ENCODE measurements around the gene DSCAM.

Gene DSCAM

DNA sequence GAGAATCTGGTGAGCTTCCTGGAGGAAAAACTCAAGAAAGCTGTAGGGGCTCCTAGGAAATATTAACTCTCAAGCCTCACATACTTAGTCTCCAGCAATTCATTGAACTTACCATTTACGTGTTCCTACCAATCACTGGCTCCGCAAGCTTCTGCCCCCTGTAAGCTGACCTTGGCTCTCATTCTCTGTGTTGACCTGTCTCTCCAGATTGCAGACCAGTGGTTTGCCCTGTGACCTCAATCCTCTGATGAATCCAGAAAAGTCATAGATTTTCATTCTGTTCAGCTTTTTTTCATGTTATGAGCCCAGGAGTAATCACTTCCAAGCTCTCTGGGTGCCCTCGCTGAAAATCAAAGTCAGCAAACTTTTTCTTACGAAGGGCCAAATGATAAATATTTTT, 241.9 kb downstream of the DSCAM start:
- Mint-ChIP-seq H3K27ac (no peak overlapping the region), H3K4me1 (ENCODE audit: low read depth) (no peaks in the 10 kb centered on the region), H3K27me3 (ENCODE audit: low read depth) (no peaks in the 10 kb centered on the region), H3K9me3 (peaks cover 34% of the 10 kb centered on the region), H3K4me3 (no peak overlapping the region), H3K36me3 (ENCODE audit: low read depth) (no peaks in the 10 kb centered on the region)
- no peak for DNase-seq (ENCODE audit: low spot score)

DNA sequence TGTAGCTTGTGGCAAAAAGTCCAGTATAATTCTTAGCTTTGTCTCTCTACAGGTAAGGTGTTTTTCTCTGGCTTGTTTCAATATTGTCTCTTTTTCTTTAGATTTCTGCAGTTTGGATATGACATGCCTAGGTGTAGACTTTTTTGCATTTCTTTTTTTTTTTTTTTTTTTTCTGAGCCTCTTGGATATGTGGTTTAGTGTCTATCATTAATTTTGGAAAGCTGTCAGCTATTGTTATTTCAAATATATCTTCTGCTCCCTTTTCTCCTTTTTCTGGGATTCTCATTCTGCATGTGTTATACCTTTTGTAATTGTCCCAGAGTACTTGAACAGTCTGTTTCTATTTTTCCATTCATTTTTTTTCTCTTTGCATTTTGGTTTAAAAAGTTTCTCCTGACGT, 243.2 kb downstream of the DSCAM start:
- Mint-ChIP-seq H3K27me3 (ENCODE audit: low read depth) (no peaks in the 10 kb centered on the region), H3K4me1 (ENCODE audit: low read depth) (no peaks in the 10 kb centered on the region), H3K9me3 (peaks cover 33% of the 10 kb centered on the region), H3K4me3 (no peak overlapping the region), H3K27ac (no peak overlapping the region), H3K36me3 (ENCODE audit: low read depth) (no peaks in the 10 kb centered on the region)
- DNase-seq (ENCODE audit: low spot score) = no peak

DNA sequence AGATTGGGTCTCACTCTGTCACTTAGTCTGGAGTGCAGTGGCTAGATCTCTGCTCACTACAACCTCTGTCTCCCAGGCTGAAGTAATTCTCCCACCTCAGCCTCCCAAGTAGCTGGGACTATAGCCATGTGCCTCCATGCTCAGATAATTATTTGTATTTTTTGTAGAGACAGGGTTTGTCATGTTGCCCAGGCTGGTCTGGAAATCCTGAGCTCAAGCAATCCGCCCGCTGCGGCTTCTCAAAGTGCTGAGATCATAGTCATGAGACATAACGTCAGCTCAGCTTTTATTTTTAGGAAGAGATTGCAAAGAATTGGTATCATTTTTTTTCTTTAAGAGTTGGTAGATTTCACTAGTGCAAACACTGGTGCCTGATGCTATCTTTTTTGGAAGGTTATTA, 244.9 kb downstream of the DSCAM start:
- no peak for DNase-seq (ENCODE audit: low spot score)
- Mint-ChIP-seq H3K9me3 (peaks cover 33% of the 10 kb centered on the region), H3K27me3 (ENCODE audit: low read depth) (no peaks in the 10 kb centered on the region), H3K36me3 (ENCODE audit: low read depth) (no peaks in the 10 kb centered on the region), H3K4me3 (no peak overlapping the region), H3K4me1 (ENCODE audit: low read depth) (no peaks in the 10 kb centered on the region), H3K27ac (no peak overlapping the region)

DNA sequence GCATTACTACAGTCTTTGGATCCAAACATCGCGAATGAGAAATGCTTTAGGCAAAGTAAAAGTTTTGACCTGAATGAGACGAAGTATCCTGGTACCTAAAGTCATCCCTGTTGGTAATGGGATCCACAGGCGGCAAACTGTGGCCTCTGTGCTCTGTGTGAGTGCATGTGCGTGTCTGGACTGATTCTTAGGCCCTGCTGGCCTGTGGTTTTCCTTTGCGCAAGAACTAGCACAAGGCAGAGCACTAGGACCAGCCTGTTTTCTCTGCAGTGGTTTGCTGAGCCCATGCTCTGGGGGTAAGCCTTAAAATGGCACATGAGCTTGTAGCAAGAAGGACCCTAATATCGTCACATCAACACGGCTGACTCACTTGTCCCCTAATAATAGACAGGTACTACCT, 251.2 kb downstream of the DSCAM start:
- H3K4me1 Mint-ChIP-seq (ENCODE audit: low read depth) = no peaks in the 10 kb centered on the region
- H3K27ac Mint-ChIP-seq = no peak overlapping the region
- no peak for DNase-seq (ENCODE audit: low spot score)
- no peaks in the 10 kb centered on the region for H3K27me3 Mint-ChIP-seq (ENCODE audit: low read depth)
- H3K36me3 Mint-ChIP-seq (ENCODE audit: low read depth) = no peaks in the 10 kb centered on the region
- no peak overlapping the region for H3K4me3 Mint-ChIP-seq
- H3K9me3 Mint-ChIP-seq = peaks cover 46% of the 10 kb centered on the region

DNA sequence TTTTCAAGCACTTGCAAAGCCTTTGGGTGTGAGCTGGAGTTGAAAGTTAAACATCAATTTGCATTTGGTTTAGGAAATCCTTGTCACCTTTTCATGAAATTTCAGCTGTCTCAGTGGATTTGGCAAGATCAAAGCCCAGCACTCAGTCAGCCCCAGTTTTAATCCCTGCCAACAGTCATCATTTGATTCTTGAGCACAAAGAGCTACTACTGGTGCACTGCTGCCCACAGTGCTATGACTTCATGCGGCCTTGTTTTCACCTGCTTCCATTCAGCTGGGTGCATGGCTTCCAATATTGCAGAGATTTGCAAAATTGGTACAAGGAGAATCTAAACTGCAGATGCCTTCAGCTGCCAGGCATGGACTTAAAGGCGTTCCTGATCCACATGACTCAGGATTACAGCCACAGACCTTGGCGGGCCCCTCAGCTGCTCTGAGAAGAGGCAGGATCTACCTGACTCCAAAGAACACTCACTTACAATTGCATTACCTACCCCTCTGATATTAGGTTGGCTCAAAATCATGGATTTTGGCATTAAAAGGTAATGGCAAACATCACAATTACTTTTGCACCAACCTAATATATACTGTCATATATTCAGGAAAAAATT, 259.1 kb downstream of the DSCAM start:
- Mint-ChIP-seq H3K4me1 (ENCODE audit: low read depth) (no peaks in the 10 kb centered on the region), H3K9me3 (peaks cover 25% of the 10 kb centered on the region), H3K27me3 (ENCODE audit: low read depth) (no peaks in the 10 kb centered on the region), H3K4me3 (no peak overlapping the region), H3K36me3 (ENCODE audit: low read depth) (no peaks in the 10 kb centered on the region), H3K27ac (no peak overlapping the region)
- DNase-seq (ENCODE audit: low spot score) = no peak

DNA sequence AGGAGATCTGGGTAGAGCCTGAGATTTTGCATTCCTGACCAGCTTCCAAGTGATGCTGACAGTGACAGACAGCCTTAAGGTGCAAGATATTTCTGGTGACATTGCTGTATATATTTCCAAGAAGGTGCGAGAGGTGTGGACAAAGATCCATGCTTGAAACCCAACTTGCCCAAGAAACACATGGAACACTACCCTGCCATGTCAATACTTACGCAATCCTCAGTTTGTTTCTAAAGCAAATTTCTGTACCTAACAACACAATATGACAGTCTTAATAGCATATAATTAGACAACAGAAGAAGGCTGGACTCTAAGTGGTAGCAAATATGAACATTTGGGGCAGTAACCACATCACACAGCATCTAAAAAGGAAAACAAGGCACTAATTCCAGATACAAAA, 260.4 kb downstream of the DSCAM start:
- Mint-ChIP-seq H3K27ac (no peak overlapping the region), H3K4me3 (no peak overlapping the region), H3K9me3 (peaks cover 25% of the 10 kb centered on the region)

DNA sequence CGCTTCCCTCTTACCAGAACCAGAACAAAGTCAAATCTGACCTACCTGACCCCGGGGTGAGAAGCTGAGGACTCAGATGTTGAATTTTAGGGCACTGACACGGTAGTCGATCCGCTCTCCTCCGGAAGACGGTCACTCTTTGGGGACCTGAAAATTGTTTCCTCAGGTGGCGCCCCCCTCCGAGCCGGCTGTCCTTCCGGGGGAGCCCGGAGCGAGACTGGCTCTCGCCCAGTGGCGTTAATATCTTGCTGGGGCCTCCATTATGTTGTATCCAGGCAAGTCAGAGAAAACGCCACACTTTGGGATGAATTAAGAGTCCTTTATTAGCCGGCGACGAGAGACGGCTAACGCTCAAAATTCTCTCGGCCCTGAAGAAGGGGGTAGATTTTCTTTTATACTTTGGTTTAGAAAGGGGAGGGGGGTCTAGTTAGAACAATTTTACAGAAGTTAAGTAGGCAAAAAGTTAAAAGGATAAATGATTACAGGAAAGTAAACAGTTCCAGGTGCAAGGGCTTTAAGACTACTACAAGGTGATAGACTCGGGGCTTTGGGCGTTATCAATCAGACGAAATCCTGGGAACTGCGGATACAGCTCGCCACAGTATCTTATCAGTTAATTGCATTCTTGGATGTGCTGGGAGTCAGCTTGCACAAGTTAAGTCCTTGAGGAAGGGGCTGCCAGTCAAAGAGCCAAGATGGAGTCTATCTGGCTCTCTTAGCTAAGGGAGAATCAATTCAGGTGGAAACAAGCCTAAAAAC, 269.5 kb downstream of the DSCAM start:
- H3K9me3 Mint-ChIP-seq = peaks cover 30% of the 10 kb centered on the region
- H3K27ac Mint-ChIP-seq = no peak overlapping the region
- H3K4me3 Mint-ChIP-seq = no peak overlapping the region
- no peaks in the 10 kb centered on the region for H3K27me3 Mint-ChIP-seq (ENCODE audit: low read depth)
- H3K36me3 Mint-ChIP-seq (ENCODE audit: low read depth) = no peaks in the 10 kb centered on the region
- H3K4me1 Mint-ChIP-seq (ENCODE audit: low read depth) = no peaks in the 10 kb centered on the region
- no peak for DNase-seq (ENCODE audit: low spot score)

More for the DNA sequence above, 260.4 kb downstream of the DSCAM start:
- Mint-ChIP-seq H3K4me1 (ENCODE audit: low read depth) (no peaks in the 10 kb centered on the region), H3K36me3 (ENCODE audit: low read depth) (no peaks in the 10 kb centered on the region), H3K27me3 (ENCODE audit: low read depth) (no peaks in the 10 kb centered on the region)
- no peak for DNase-seq (ENCODE audit: low spot score)

DNA sequence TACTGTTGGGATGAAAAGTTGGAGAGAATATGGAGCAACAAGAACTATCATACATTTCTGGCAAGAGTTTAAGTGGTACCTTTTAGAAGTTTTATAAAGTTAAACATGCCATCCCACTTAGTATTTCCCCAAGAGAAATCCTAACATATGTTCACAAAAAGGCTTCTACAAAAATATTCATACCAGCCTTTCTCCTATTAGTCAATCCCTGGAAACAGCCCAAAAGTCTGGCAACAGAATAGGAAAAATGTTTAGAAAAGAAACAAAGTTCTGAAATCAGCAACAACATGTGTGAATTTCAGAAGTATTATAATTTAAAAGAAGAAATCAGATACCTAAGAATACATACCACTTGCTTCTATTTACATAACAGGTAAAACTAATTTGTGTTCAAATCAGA, 271.0 kb downstream of the DSCAM start:
- no peak overlapping the region for H3K4me3 Mint-ChIP-seq
- no peaks in the 10 kb centered on the region for H3K27me3 Mint-ChIP-seq (ENCODE audit: low read depth)
- no peak for DNase-seq (ENCODE audit: low spot score)
- no peaks in the 10 kb centered on the region for H3K4me1 Mint-ChIP-seq (ENCODE audit: low read depth)
- no peak overlapping the region for H3K27ac Mint-ChIP-seq
- no peaks in the 10 kb centered on the region for H3K36me3 Mint-ChIP-seq (ENCODE audit: low read depth)
- peaks cover 29% of the 10 kb centered on the region for H3K9me3 Mint-ChIP-seq

DNA sequence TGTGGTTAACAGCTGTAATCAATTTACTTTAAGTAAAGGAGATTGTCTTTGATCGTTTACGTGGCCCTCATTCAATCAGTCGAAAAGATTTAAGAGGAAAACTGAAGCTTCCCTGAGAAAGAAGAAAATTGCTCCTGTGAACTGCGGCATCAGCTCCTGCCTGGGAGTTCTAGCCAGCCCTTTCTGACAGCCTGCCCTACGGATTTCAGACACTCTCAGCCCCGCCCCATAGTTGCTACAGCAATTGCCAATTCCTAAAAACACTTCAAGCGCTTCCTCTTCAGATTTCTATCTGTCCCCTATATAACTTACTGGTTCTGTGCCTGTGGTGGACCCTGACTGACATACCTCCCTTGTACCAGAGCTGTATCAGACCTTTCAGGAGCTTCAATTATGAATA, 277.6 kb downstream of the DSCAM start:
- Mint-ChIP-seq H3K4me1 (ENCODE audit: low read depth) (no peaks in the 10 kb centered on the region), H3K4me3 (no peak overlapping the region), H3K27me3 (ENCODE audit: low read depth) (no peaks in the 10 kb centered on the region), H3K36me3 (ENCODE audit: low read depth) (no peaks in the 10 kb centered on the region), H3K9me3 (peaks cover 36% of the 10 kb centered on the region), H3K27ac (no peak overlapping the region)
- DNase-seq (ENCODE audit: low spot score) = no peak

DNA sequence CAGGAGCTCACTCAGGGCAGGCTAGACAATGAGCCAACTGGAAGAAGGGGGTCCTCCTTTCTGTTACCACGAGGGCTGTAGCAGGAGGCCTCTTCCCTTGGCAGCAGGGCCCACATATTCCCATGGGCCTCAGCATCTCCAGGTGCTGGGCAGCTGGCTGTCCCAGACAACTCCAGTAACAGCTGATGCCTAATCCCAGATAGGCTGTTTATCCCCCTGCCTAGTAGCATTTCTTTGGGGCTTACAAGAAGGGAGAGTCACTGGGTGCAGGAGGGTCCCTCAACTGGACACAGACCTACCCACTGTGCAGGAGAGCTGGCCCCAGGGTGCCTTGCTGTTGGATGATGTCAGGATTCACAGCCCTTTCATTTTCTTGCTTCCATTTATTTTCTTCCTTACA, 278.2 kb downstream of the DSCAM start:
- Mint-ChIP-seq H3K4me3 (no peak overlapping the region), H3K36me3 (ENCODE audit: low read depth) (no peaks in the 10 kb centered on the region), H3K27ac (no peak overlapping the region), H3K9me3 (peaks cover 36% of the 10 kb centered on the region), H3K27me3 (ENCODE audit: low read depth) (no peaks in the 10 kb centered on the region), H3K4me1 (ENCODE audit: low read depth) (no peaks in the 10 kb centered on the region)
- DNase-seq (ENCODE audit: low spot score) = no peak

DNA sequence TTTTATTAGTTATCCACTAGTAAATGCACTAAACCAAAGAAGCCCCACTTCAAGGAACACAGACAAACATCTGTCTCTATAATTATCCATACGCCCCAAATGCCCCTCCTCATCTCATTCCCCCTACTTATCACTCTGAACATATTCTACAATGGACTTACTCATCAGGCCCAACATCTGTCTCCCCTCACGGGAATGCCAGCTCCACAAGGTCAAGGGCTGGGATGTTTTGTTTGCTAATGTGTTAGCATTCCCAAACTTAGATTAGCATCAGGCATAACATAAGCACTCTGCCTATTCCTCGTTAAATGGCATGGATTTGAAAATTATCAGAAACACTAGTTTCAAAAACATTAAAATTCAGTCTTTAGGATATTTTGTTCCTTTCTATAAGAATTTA, 279.5 kb downstream of the DSCAM start:
- Mint-ChIP-seq H3K4me3 (no peak overlapping the region), H3K27ac (no peak overlapping the region), H3K9me3 (peaks cover 39% of the 10 kb centered on the region), H3K4me1 (ENCODE audit: low read depth) (no peaks in the 10 kb centered on the region), H3K27me3 (ENCODE audit: low read depth) (no peaks in the 10 kb centered on the region), H3K36me3 (ENCODE audit: low read depth) (no peaks in the 10 kb centered on the region)
- DNase-seq (ENCODE audit: low spot score) = no peak

DNA sequence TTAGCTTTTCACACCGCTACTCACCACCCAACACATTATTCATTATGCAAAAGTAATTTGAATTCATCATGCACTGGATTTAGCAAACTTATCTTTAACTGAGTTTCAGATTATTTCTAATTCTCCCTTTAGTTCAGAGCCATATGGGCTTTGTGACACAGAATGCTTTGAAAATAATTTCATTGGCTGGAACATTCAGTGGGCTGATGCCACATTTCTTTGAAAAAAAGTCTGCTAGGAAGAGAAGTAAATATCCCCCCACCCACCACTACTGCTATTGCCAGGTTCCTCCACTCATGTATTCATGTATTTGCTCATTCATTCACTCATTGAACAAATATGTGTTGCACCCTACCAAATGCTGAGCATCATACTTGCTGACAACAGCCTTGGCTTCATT, 280.5 kb downstream of the DSCAM start:
- no peaks in the 10 kb centered on the region for H3K27me3 Mint-ChIP-seq (ENCODE audit: low read depth)
- no peaks in the 10 kb centered on the region for H3K36me3 Mint-ChIP-seq (ENCODE audit: low read depth)
- H3K4me3 Mint-ChIP-seq = no peak overlapping the region
- no peaks in the 10 kb centered on the region for H3K4me1 Mint-ChIP-seq (ENCODE audit: low read depth)
- no peak overlapping the region for H3K27ac Mint-ChIP-seq
- H3K9me3 Mint-ChIP-seq = peaks cover 48% of the 10 kb centered on the region
- no peak for DNase-seq (ENCODE audit: low spot score)

DNA sequence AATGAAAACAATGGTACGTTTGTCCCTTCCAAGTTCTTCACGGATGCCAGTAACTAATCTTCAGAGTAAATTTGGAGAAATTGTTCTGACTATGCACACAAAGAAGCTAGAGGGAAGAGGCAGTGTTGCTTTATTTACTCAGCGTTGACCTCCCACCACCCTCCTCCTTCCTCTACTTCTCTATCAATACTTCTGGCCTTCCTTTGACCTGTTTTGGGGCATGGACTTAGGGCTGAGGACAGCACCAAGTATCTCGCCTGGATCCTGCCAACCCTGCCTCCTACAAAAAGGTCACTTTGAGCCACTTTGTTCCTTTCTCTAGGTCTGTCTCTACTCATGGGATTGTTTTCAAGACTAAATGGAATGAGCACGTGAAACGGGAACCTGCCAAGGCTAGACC, 282.6 kb downstream of the DSCAM start:
- H3K27ac Mint-ChIP-seq = no peak overlapping the region
- H3K27me3 Mint-ChIP-seq (ENCODE audit: low read depth) = no peaks in the 10 kb centered on the region
- no peaks in the 10 kb centered on the region for H3K4me1 Mint-ChIP-seq (ENCODE audit: low read depth)
- H3K36me3 Mint-ChIP-seq (ENCODE audit: low read depth) = no peaks in the 10 kb centered on the region
- peaks cover 48% of the 10 kb centered on the region for H3K9me3 Mint-ChIP-seq
- H3K4me3 Mint-ChIP-seq = no peak overlapping the region
- DNase-seq (ENCODE audit: low spot score) = no peak

DNA sequence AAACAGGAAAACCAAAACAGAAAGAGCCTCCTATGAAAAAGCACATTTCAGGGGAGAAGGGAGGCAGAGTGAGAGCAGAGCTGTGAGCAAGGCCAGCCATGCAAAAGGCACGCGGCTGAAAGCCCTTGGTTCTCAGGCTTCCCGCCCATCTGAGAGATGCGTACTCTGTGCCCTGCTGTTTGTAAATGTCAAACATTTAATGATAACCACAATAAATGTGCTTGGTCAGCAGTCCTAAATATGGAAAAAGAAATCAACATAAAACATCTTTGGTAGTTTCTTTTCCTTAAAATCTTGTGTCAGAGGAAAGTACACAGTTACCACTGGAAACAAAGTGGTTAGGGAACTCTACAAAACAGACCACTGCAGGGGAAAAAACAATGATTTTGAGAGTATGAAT, 283.1 kb downstream of the DSCAM start:
- H3K36me3 Mint-ChIP-seq (ENCODE audit: low read depth) = no peaks in the 10 kb centered on the region
- H3K4me1 Mint-ChIP-seq (ENCODE audit: low read depth) = no peaks in the 10 kb centered on the region
- peaks cover 48% of the 10 kb centered on the region for H3K9me3 Mint-ChIP-seq
- no peak overlapping the region for H3K27ac Mint-ChIP-seq
- no peaks in the 10 kb centered on the region for H3K27me3 Mint-ChIP-seq (ENCODE audit: low read depth)
- no peak overlapping the region for H3K4me3 Mint-ChIP-seq
- no peak for DNase-seq (ENCODE audit: low spot score)

All from T-helper 2 cell treated with Interferon-gamma antibody and Interleukin-4, amounts not matched to agents 5 μg/mL and 100 μg/mL, for 36 hours (primary cell).